ENCODE data around the gene CCDC92B. TPM values are rescaled to one million over a fixed set of nuclear protein-coding genes. Genes with fewer than 3 reads are reported as not detected.
A peak's percentile ranks its signal among the peaks of the same experiment; 100 is the strongest.

CCDC92B gene
- total and polyA plus RNA-seq, 2 of the 4 experiments (the other 2 are of a cell fraction) = not detected

DNA sequence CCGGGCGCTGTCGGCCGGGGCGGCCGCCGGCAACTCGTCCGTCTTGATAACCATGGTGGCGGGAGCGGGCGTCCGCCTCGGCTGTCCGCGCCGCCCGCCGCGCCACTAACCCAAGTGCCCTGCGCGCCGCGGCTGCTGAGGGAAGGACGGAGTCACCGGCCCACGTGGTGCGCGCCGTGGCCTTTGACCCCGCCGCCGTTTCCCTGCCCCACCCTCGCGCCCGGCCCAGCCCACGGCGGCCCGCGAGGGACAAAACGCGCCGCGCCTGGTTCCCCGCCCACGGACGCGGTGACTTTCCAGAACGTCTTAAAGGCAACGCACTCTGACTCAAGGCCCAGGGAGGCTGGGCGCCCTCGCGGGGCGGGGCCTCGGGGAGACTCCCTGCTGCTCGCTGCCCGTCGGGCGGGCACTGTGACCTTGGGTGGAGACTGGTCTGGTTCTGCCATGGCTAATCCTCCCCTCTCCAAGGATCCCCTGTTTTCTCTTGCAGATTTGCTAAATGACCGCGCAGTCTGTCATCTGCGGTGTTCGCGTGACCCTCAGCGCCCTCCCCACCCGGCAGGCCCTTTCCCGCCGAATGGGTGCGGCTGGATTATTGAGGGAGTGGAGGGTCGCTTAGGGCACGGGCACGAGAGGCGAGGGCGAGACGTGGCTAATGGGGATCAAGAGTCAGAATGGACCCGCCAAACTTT, 37.7 kb downstream of the CCDC92B start, which contains the start of gene CLUH:
Gene CLUH, minus strand, starts transcription at position 157 of the 692 bp plus-strand sequence. Its CDS starts 103 bp downstream, at position 54.
- peak within 1 kb of the TSS; percentile 96 for H2AK9ac ChIP-seq (replicated peaks; ENCODE audit: low read depth, low read length, poor library complexity)
- peak; percentile 56; the same call in 1 of the 2 replicates for TF ChIP-seq CHD1 (IDR thresholded peaks at IDR 0.05; ENCODE audit: low read depth, low read length)
- no peak for TF ChIP-seq CTCF (conservative IDR thresholded peaks at IDR 0.05; ENCODE audit: low read depth, low read length)
- peak; percentile 98 for TF ChIP-seq MAZ (IDR thresholded peaks at IDR 0.05; ENCODE audit: borderline replicate concordance, low read depth, low read length)
- peak; percentile 95 for TF ChIP-seq MXI1 (IDR thresholded peaks at IDR 0.05; ENCODE audit: borderline replicate concordance, low read depth, low read length)
- 0 out of 2 replicates have a peak, but pooled peaks have one; percentile 2 for TF ChIP-seq RAD21 (IDR thresholded peaks at IDR 0.05; ENCODE audit: low read length)
- TF ChIP-seq POLR2A (IDR thresholded peaks at IDR 0.05; ENCODE audit: low read depth, low read length) = peak; percentile 91
- TF ChIP-seq, protein P1, sequence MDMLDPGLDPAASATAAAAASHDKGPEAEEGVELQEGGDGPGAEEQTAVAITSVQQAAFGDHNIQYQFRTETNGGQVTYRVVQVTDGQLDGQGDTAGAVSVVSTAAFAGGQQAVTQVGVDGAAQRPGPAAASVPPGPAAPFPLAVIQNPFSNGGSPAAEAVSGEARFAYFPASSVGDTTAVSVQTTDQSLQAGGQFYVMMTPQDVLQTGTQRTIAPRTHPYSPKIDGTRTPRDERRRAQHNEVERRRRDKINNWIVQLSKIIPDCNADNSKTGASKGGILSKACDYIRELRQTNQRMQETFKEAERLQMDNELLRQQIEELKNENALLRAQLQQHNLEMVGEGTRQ (IDR thresholded peaks at IDR 0.05; ENCODE audit: low read depth, low read length) = peak; percentile 97
- peak; percentile 21; the same call in 1 of the 2 replicates for TF ChIP-seq FOS (IDR thresholded peaks at IDR 0.05; ENCODE audit: low read depth, low read length)
- no peak for TF ChIP-seq RFX5 (IDR thresholded peaks at IDR 0.05; ENCODE audit: low read depth, low read length)
- in situ Hi-C loops (cut with MboI; ENCODE audit: low sequenced_read_pairs) = no loop called here
- peaks cover 18% of the 10 kb centered on the region for H3K9me1 ChIP-seq (ENCODE audit: insufficient read depth, low read length)
- H3K27ac ChIP-seq (ENCODE audit: insufficient read depth, low read length) = peak within 1 kb of the TSS; percentile 59
- peaks cover 3 to 51% of the 10 kb centered on the region in 2 experiments; a peak in 3 of 4 replicates for H3K79me1 ChIP-seq (ENCODE audit: low read depth in 1 of 2, low read length in 2 of 2)
- DNase-seq (peak; percentile 95), ATAC-seq (ENCODE audit: low read depth) (peak; percentile 88)
- H2AK5ac ChIP-seq (ENCODE audit: low read depth, low read length) = peak within 1 kb of the TSS; percentile 84
- dilution Hi-C loops (cut with HindIII; ENCODE audit: low sequenced_read_pairs, unreplicated experiment) = no loop called here
- CTCF ChIA-PET = no interaction called here
- no peaks in the 10 kb centered on the region for H3K36me3 ChIP-seq (ENCODE audit: control insufficient read depth, insufficient read depth, low read length)
- BruUV-seq (replicated peaks) = no TSS peak
- peak within 1 kb of the TSS; percentile 56 for H3K56ac ChIP-seq (ENCODE audit: extremely low read depth, insufficient read depth, low read length)
- intact Hi-C loops (cut with micrococcal nuclease) = no loop called here
- H2BK5ac ChIP-seq (ENCODE audit: low read depth, low read length, poor library complexity, severe bottlenecking) = peak within 1 kb of the TSS; percentile 69
- H3K23ac ChIP-seq (ENCODE audit: low read depth, low read length) = peak within 1 kb of the TSS; percentile 91
- peak within 1 kb of the TSS; percentile 100 for H2AFZ ChIP-seq (replicated peaks; ENCODE audit: low read length, poor library complexity)
- peak within 1 kb of the TSS; percentile 84 for H2BK120ac ChIP-seq (ENCODE audit: low read depth, low read length)
- H2BK20ac ChIP-seq (ENCODE audit: low read depth, low read length) = peak within 1 kb of the TSS; percentile 4; the same call in 1 of the 2 replicates
- peak within 1 kb of the TSS; percentile 97 to 98 for H4K8ac ChIP-seq (ENCODE audit: low read depth in 2 of 2, low read length in 2 of 2)
- H3K18ac ChIP-seq (ENCODE audit: low read depth, low read length) = peak within 1 kb of the TSS; percentile 31
- 2% methylated on average over 38 of the region's 76 CpGs; no CpG with 5 or more reads in 1 of the 2 experiments for WGBS, 2 experiments (ENCODE audit: extremely low coverage in 2 of 2, insufficient read length in 1 of 2)
- H2BK15ac ChIP-seq (ENCODE audit: low read depth, low read length) = no peak within 1 kb of the TSS
- peaks cover 18% of the 10 kb centered on the region for H3K4me1 ChIP-seq (ENCODE audit: control insufficient read depth, insufficient read depth, low read length)
- POLR2A ChIA-PET (ENCODE audit: unreplicated experiment) = no interaction called here
- peak within 1 kb of the TSS; percentile 84 for H4K91ac ChIP-seq (ENCODE audit: insufficient read depth, low read depth, low read length)
- peak within 1 kb of the TSS; percentile 74 for H4K5ac ChIP-seq (ENCODE audit: low read depth, low read length)
- H3K4me2 ChIP-seq (ENCODE audit: low read depth, low read length) = peak within 1 kb of the TSS; percentile 84
- H3K9ac ChIP-seq (ENCODE audit: low read depth, low read length) = peak within 1 kb of the TSS; percentile 59
- H4K20me1 ChIP-seq (ENCODE audit: insufficient read depth, low read length) = peaks cover 42% of the 10 kb centered on the region
- no peaks in the 10 kb centered on the region for H3K27me3 ChIP-seq (ENCODE audit: control insufficient read depth, insufficient read depth, low read length)
- peak within 1 kb of the TSS; percentile 94 for H3K4ac ChIP-seq (ENCODE audit: low read depth, low read length)
- H3K4me3 ChIP-seq (ENCODE audit: insufficient read depth, low read depth, low read length) = peak within 1 kb of the TSS; percentile 66
- H3K9me3 ChIP-seq (ENCODE audit: control insufficient read depth, insufficient read depth, low read length) = no peaks in the 10 kb centered on the region
- peak within 1 kb of the TSS; percentile 87 for H3K14ac ChIP-seq (replicated peaks; ENCODE audit: low read depth, low read length)

Data from IMR-90 (cell line).